HS-27A (cell line): ENCODE data around the gene SLC6A11.

Experiments
- DNase-seq: peaks from one replicate; pipeline ENCODE4 v3.0.0-alpha.2; 2012; ENCODE audit warnings: low read depth, missing footprints

Gene SLC6A11

DNA sequence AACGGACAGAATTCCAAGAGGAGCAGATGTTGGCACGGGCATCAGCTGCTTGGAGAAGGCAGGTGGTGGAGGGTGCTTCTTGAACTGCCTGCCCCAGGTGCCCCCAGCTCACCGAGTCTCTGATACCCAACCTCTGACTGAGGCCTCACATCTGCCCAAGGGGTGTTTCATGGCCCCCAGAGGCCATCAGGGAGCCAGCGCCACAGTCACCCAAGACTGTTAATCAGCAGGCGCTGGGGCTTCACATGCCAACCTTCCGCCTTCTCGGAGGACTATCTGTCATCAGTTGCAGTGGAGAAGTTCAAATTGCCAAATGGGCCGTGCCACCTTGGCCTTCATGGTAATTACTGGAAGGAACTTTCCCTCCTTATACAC is 114.6 kb downstream of the SLC6A11 start:
- no peak for DNase-seq

DNA sequence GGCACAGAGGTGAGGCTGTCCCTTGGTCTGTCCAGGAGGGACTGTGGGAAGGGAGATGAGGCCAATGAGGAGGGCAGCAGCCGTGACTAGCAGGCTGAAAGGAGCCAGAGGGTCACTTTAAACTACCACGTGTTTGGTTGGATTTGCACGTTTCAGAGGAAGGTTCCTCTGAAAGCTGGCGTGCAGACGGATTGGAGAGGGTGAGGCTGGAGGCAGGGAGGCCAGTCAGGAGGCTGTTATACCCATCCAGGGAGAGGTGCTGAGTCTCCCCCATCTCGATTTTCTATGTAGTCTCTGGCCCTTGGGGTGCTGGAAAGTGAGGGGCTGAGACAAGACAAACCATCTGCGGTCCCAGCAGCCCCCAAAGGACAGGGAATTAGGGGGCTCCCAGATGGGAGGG is 116.6 kb downstream of the SLC6A11 start:
- DNase-seq: no peak

DNA sequence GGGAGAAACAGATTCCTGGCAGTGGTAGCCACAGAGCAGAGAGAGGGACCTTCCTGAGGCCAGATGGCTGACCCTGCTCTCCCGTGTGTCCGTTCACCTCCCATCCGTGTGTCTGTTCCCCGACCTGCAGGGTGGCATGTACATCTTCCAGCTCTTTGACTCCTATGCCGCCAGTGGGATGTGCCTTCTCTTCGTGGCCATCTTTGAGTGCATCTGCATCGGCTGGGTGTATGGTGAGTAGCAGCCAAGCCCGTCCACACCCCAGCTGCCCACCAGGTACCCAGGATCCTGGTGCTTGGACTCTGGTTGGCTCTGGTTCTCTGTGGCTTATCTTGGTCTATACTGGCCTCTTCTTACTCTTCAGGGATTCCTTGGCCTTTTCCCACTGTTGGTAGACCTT is 117.0 kb downstream of the SLC6A11 start:
- no peak for DNase-seq

DNA sequence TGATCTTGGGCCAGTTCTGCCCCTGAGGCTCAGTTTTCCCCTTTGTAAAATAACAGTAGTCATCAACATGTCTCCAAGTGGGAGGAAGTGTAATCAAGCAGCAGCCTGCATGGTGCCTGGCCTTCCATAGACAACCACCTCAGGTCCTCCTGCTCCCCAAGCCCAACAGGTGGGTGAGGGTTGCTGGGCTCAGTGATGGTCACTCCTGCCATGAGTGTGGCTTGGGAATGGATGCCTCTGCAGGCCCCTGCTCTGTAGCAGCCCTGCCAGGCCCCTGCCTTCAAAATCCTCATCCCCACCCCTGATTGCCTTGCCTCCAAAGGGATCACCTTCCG is 117.4 kb downstream of the SLC6A11 start:
- no peak for DNase-seq

DNA sequence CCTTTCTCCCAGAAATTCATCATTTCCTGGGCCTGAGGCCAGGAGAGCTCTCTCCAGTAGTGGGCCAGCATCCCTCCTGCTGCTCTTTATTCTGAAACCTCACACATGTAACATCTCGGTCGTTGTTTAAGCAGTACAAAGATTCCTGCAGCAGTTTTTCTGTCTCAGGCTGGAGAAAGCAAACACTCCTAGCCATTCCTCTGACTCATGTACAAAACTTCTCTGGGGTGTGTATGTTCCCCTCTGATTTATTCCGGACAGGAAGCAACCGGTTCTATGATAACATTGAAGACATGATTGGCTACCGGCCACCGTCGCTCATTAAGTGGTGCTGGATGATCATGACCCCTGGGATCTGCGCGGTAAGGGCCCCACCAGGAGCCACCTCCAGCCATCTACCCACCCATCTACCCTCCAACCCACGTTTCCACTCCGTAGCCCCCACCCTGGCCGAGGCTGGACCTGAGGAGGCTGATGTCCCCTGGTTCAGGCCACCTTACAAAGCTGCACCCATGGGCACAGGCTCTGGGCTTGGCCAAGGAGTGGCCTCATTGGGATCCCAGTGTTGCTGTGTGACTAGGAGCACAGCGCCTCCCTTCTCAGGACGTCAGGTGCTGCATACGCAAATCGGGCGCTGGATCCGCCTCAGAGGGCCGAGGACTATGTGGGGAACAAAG is 117.9 kb downstream of the SLC6A11 start:
- DNase-seq: peak; percentile 62

DNA sequence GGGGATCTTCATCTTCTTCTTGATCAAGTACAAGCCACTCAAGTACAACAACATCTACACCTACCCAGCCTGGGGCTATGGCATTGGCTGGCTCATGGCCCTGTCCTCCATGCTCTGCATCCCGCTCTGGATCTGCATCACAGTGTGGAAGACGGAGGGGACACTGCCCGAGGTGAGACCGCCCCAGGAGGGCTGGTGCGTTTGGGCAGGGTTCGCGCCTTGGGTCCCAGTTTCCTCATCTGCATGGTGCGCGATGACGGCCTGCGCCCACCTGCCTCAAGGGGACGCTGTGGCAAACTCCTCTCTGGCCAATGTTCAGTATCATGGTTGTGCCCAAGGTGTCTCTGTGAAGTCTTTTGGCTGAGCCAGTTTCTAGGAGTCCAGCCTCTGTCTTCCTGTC is 119.0 kb downstream of the SLC6A11 start:
- DNase-seq: no peak

DNA sequence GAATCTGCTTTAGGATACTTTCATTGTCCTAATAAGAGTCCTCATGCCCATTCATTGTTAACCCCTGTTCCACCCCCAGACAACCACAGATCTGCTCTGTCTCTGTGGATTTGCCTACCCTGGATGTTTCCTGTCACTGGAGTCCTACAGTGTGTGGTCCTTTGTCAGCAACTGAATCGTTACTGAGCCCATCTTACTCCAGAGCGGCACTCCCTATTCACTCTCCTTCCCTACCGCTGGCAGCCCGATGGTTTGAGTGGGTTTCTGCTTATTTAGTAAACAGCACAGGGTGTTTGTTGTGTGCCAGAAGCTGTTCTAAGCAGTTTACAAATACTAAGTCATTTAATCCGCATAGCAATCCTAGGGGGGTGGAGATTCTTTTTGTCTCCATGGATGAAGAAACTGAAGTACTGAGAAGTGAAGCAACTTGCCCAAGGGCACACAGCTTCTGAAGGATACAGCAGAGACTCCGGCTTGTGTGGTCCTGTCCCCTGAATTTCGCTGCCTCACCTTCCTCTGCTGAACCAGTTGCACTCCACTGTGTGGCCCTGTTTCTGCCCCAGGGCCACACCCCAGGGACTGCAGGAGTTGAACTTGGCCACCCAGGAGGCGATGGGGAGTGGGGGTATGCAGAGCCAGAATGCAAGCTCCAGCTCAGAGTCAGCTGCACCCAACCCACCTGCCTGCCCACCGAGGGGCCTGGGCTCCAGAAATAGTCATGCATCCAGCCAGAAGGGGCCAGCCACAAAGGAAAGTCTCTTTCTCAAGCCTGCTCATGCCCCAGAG is 120.0 kb downstream of the SLC6A11 start:
- no peak for DNase-seq

DNA sequence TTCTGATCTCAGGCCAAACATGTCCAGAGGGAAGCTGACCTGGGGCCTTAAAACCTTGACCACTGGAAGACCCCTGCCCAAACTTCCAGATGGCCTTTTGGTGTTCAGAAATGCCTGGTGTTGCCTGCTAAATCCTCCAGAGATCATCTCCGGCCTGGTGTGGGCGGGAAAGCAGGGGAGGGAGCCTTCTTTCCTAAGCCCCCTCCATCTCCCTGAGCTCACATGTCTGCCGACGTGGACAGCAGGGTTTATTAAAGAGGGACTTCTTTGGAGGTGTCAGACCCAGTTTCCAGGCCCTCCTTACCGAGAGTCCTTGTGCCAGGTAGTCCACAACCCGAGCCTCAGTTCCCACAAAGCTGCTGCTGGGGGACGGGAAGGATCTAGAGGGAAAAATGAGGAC is 120.7 kb downstream of the SLC6A11 start:
- no peak for DNase-seq

DNA sequence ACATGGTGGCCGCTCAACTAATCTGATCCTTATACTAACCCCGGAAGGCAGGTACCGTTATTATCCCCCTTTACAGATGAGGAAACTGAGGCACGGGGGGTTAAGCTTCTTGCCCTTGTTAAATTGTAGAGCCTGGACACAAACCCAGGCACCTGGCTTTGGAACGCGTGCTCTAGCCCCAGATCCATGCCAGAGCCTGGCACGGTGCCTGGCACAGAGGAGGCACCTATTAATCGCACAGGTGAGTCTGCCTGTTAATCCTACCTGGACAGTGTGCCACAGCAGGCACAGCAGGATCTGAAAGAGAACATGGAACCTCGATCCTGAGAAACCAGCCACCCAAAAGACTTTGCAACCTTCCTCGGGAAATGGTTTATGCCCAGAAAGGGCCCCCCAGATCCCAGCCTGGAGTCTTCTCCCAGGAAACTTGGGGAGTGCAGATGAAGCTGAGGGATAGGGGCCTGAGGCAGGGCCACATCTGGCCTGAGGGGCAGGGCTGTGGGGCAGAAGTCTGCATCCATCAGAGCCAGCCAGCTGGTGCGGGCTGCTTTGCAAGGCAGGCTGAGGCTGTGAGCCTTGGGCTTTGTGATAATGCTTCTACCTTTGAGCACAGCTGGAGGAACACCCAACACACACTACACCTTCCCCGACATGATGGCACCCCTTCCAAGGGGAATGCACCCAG is 121.3 kb downstream of the SLC6A11 start:
- no peak for DNase-seq

DNA sequence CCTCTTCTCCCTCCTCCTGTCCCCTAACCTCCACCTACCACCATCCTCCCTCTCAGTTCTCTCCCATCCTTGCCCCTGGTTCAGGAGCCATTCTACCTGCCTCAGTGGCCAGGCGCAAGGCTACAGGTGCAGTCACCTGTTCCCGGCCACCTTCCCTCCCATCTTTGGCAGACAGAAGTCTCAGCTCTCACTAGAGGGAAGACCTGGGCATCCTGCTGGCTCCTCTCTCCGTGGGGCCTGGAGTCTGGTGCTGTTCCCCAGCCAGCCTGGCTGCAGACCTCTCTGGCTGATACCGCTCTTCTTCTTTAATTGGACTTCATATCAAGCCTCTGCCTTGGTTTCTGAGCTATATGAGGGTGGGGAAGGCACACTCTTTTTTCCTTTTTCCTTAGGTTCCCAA is 123.5 kb downstream of the SLC6A11 start:
- no peak for DNase-seq

DNA sequence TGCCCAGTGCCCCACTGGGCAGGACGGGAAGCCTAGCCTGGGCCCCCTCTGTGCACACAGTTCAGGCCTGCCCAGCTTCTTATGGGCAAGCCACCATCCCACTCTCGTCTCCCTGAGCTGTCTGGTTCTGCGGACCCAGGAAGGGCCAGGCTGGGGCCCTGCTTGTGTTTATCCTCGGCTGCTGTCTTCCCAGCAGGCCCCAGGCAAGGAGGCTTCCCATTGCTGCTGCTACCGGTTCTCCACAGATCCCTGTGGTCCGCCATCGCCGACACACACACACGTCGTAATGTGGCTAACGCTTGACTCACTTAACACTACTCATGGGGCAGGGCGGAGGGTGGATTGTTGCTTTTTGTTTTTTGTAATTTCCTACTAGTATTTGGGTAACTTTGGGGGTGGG is 124.1 kb downstream of the SLC6A11 start:
- DNase-seq: no peak

DNA sequence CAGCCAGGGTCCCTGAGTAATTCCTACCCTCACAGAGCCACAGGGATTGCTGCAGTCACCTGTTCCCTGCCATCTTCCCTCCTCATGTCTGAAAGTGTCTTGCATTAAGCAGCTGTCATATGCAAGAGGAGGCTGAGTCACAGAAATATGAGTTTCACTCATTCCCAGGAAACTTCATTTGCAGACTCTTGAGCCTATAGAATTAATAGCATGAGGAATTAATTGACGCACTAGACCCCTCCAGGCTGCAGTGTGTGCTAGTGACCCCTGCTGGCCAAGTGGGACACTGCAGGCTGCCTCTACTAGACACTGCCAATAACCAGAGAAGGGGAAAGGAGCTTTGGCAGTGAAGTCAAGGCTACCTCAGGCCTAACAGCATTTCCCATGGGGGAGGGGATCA is 125.9 kb downstream of the SLC6A11 start:
- no peak for DNase-seq

DNA sequence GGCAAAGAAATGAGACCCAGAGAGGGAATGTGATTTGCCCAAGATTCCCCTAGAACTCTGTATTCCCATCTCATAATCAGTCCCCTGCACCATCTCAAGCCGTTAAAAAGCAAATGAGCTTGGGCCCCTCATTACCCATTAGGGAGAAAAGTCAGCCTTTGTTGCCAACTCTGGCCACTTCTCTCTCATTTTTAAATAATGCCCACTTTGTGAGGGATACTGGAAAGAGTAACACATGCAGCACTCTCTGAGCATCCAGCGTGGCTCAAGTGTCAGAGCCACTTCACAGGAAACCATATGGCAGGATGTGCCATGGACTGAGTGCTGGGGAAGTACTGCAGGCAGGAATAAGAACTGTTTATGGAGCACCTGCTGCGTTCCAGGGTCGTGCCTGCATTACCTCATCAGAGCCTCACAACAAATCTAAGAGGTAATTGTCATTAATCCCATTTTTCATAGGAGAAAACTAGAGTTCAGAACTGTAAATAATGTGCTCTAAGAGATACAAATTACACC is 126.7 kb downstream of the SLC6A11 start:
- no peak for DNase-seq

DNA sequence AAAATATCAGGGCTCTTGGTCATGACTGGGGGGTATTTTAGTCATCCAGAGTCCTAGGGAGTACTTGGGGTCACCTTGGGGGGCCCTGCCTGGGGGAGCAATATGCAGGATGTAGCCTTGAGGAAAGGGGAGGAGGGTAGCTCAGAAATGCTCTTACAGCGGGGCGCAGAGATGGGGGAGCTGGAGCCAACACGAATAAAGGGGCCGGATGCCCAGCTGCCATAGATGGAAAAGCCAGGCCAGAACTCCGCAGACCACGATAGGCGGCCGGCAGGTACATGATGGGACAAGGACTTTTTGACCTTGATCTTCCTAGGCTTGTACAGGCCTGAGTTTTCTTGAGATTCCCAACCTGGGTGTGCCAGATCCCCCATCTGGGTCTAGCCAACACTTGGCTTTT is 128.8 kb downstream of the SLC6A11 start:
- no peak for DNase-seq

DNA sequence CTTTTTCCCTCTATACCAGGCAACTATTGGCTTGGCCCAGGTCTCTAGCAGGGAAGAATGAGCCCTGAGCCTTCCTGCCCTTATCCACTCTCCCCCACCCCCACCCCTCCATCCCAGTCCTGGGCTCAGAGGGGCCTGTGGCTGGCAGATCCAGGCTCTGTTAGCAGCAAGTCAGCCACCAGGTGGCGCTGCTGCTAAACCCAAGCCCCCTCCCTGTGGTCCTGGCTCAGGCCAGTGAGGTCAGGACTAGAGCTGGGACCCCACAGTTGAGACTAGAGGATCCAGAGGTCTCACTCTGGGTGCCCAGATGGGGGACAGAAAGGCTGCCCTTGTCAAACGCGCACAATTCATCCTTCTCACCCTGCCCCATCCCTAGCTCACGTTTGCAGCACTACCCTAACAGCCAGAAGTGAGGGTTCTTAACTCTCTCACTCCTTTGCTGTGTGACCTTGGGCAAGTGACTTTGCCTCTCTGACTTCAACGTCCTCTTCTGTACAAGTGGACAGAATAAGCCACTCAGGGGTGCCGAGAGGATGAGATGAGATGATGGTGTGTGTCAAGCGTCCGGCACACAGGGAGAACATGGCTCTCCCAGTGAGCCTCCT is 129.8 kb downstream of the SLC6A11 start:
- peak; percentile 26 for DNase-seq

DNA sequence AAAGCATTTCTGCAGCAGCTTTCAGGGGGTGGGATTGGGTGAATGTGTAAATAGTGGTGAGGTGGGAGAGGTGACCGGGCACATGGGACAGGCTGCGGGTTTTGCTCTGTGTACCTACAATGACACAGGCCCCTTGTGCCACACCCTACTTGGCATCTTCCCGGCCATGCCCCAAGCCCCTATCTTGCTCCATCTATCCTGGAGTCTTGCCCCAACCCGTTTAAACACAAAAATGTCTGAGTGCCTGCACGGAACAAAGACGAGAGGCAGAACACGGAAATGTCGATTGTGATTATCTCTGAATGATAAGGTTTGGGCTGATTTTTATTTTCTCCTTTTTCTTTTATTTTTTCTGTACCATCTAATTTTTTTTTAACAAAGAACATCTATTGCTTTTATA is 130.5 kb downstream of the SLC6A11 start:
- DNase-seq: no peak

DNA sequence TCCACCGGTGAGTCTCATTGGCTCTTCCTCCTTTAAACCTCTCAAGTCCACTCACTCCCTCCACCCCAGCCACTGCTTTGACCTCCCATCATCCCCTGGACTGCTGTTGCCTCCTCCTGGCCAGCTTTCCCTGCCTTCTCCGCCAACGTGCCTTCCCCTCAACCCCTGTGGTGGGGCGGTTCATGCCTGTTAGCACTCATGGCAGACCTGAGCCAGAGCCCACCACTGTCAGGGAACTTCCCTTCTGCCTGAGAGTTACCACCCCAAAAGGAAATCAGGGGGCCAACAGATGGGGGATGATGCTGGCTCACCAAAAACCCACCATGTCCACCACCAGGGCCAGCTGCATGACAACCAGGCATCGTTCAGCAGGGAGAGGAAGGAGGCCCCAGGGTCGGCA is 132.3 kb downstream of the SLC6A11 start:
- no peak for DNase-seq

DNA sequence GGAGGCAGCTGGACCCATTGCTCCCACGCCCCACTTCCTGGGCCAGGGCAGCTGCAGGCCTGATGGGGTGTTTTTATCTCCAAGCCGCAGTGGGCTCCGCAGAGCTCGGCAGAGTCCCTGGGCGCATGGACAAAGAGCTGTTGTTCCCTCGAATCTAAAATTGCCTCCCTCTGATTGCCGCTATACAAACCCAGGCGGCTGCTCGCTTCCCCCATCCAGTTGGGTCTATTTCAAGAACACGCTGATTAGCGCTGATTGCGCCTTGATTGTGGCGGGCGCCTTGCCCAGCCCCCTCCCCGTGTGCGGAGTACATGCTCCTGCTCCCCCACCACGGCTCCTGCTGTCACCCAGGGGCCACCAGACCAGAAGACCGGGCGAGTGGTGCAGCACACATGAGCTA is 133.2 kb downstream of the SLC6A11 start:
- DNase-seq: no peak

DNA sequence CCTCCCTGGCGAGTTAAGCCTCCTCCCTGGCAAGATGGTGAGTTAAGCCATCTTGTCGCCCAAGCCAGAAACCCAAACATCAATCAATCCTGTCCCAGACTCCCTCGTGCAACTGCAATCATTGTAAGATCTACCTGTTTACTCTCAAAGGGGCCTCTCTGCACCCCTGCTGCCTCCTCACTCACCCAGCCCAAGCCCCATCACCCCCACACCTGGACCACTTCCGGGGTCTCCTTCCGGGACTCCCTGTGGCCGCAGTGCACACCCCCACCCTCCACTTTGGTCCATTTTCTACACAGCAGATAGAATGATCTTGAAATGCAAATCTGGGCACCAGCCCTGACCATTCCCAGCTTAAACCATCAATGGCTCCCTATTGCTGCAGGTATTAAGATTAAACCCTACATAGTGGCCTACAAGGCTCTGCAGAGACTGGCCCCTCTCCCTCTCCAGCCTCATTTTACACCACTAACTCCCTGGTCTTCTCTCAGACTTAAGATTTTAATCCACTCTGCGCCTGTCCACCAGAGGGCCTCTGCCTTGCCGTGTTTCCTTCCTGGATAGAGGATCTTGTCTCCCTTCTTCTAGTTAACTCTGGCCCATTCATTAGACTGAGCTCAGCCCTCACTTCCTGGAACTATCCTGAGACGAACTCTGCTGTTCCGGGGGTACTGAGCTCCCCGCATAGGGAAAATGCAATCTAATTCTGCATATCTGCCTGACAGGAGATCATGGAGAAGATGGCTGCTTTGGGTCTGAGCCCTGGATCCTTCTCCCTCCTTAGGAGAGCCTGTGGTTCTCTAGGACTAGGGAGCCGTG is 134.7 kb downstream of the SLC6A11 start:
- peak; percentile 24 for DNase-seq

DNA sequence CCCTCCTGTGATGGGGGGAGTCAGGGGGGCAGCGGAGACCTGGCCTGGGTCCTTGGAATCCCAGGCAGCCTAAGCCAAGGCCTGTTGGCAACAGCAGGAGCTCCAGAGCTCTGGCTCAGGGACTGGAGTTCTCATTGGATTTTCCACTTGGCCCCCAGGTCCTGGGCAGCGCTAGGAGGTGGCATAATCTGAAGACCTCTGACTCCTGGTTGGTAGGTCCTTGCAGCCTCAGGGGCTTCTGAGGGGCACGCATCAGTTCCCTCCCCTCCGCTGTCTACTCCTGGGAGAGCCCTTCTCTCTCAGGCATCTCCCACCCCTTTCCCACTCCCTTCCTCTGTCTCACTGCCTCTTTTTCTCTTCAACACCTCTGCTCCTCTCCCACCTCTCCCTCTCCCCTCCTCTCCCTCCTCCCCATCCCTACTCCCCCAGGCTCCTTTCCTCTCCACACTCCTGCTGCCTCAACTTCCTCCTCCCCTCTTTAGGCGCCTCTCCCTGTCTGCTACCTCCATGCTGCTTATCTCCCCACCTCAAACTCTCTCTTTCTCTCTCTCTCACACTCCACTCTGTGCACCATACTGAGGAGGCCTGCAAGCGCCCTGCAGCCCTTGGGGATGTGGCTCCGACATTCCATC is 135.4 kb downstream of the SLC6A11 start:
- no peak for DNase-seq

DNA sequence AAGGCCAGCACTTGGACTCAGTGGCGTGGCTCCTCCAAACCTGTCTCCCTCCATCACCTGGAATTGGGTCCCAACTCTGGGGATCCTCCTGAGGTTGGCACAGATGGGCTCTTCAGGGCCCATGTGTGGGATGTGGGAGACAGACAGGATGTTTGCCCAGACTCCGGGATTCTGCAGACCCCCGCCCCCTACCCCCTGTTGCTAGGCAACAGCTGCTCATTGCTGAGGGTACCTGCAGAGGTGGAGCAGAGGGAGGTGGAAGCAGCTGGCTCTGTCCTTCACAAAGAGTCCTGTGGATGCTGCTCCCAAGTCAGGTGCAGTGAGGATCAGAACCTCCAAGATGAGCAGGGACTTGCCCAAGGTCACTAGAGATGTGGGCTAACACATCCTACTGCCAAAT is 136.5 kb downstream of the SLC6A11 start:
- DNase-seq: no peak
